WI38 (cell line): ENCODE data around the gene NOP10.

ENCODE experiments used
- H3K4me3 ChIP-seq: 2 replicates; pipeline ENCODE4 v1.5.1; 2011; ENCODE audit warnings: low read depth, mild to moderate bottlenecking, control low read depth, low read length
- TF ChIP-seq, protein P1 (sequence below): IDR thresholded peaks from 2 replicates; pipeline ENCODE4 v1.5.1; 2012; ENCODE audit warnings: low read depth, mild to moderate bottlenecking, control low read depth, low read length

NOP10 gene

DNA sequence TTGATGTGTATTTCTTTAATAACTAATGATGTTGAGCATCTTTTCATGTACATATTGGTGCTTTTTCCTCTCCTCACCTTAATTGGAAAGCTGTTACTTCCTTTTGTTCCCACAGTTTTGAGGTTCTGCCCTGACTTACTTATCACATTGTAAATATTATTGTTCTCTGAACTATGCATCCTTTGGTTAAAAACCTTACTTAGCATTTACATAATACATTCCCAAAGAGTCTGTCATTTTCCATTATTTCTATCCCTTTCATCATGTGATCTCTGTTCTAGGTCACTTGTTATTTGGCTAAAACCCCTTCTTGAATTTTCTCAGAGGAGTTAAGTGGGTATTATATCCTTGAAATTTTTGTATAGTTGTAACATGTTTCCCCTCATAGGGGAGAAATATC lies 38.3 kb downstream of the NOP10 start:
- TF ChIP-seq, protein P1, sequence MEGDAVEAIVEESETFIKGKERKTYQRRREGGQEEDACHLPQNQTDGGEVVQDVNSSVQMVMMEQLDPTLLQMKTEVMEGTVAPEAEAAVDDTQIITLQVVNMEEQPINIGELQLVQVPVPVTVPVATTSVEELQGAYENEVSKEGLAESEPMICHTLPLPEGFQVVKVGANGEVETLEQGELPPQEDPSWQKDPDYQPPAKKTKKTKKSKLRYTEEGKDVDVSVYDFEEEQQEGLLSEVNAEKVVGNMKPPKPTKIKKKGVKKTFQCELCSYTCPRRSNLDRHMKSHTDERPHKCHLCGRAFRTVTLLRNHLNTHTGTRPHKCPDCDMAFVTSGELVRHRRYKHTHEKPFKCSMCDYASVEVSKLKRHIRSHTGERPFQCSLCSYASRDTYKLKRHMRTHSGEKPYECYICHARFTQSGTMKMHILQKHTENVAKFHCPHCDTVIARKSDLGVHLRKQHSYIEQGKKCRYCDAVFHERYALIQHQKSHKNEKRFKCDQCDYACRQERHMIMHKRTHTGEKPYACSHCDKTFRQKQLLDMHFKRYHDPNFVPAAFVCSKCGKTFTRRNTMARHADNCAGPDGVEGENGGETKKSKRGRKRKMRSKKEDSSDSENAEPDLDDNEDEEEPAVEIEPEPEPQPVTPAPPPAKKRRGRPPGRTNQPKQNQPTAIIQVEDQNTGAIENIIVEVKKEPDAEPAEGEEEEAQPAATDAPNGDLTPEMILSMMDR: no peak

DNA sequence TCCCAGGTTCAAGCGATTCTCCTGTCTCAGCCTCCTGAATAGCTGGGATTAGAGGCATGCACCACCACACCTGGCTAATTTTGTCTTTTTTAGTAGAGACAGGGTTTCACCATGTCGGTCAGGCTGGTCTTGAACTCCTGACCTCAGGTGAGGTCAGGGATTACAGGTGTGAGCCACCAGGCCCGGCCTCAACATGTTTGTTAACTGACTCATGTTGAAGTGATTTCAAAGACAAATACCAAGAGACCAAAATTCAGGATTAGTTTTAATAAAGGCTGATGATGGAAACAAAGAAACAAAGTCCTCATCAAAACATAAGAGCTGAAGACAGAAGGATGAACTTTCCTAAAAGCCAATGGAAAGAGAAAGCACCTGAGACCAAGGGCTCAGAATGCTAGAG lies 41.9 kb downstream of the NOP10 start:
- H3K4me3 ChIP-seq: no peak overlapping the region
- TF ChIP-seq, protein P1: no peak

More for the DNA sequence above, 38.3 kb downstream of the NOP10 start:
- H3K4me3 ChIP-seq: no peak overlapping the region

DNA sequence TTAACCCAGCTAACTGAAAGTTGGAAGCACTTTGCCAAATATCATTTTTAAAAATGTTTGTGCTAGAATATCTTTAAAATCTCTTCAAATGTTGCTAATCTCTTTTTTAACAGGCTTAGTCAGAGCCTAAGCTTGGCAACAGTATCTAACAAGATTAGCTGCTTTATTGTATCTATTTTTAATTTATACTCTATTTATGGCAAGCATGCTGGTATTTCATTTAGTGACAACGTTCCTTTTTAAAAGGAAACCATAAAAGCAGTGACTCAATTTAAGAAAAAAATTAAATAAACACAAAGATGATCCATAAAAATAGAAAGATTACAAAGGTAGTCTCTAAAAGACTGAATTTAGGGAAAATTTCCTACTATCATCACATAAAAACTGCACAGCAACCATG lies 45.9 kb downstream of the NOP10 start:
- TF ChIP-seq, protein P1: no peak

DNA sequence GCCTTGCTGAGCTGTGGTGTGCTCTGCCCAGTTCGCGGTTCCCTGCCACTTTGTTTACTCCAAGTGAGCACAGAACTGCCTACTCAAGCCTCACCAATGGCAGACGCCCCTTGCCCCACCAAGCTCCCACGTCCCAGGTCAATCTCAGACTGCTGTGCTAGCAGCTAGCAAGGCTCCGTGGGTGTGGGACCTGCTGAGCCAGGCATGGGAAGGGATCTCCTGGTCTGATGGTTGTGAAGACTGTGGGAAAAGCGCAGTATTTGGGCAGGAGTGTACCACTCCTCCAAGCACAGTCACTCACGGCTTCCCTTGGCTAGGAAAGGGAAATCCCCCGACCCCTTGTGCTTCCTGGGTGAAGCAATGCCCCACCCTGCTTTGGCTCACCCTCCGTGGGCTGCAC lies 50.3 kb downstream of the NOP10 start:
- TF ChIP-seq, protein P1: no peak
- H3K4me3 ChIP-seq: no peak overlapping the region

More for the DNA sequence above, 45.9 kb downstream of the NOP10 start:
- H3K4me3 ChIP-seq: no peak overlapping the region
